ENCODE results near the gene ZNF236. TPM values are rescaled to one million over a fixed set of nuclear protein-coding genes. Genes with fewer than 3 reads are reported as not detected.

ZNF236 gene
- total RNA-seq, 6 donors from 2014 or later, result 9.0 to 27.2 (median 14.8) TPM

DNA sequence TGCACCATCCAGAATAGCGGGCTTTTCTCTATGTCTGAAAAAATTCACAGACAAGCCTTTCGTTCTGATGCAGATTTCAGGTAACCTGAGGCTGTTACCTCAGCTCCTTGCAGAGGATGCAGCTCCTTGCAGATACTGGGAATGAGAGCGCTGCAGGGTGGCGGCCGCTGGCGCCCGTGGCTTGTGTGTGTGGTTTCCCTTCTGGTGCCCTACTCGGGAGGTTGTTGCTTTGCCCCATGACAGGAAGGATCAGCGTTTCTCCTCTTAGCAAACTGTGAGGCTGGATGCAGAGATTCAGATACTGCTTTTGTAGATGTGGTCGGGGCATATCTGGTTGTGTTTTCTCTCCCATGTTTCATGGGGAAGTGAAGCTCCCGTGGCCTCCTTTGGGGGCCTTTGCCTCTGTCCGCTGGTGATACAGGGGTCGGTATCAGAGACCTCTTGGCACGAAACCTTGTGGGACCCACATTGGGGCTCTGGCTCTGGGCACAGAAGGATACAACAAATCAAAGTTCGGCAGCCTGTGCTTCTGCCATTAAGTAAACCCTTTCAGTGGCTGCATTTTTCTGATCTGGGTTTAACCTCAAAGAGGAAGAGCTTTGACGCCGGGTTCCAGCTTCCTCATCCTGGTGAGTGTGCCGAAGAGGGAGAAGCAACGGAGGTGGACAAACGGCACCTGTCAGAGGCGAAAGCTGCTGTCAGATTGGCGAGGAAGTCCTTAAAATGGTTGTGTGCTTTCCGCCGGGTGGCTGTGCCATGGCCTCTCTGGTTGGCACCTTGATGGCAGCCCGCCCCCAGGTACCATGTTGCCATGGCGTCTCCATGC is 182.4 kb downstream of the ZNF236 start:
- Histone ChIP-seq H3K27ac (peak overlapping the region in 3 of 4 donors; percentile 23 to 68 (median 54)), H3K4me3 (peak overlapping the region in 1 of 4 donors; percentile 4), H3K9me3 (no peaks in the 10 kb centered on the region), H3K36me3 (peaks cover 0 to 10% (median 5%) of the 10 kb centered on the region in 4 donors), H3K4me1 (peaks cover 3 to 30% (median 13%) of the 10 kb centered on the region in 4 donors), H3K27me3 (no peaks in the 10 kb centered on the region)
- TF ChIP-seq POLR2AphosphoS5 (IDR thresholded peaks at IDR 0.05) (no peak), POLR2A (IDR thresholded peaks at IDR 0.05) (peak in 1 of 4 donors; percentile 36), EP300 (IDR thresholded peaks at IDR 0.05) (no peak)
- 60 to 90% methylated on average over 19 to 25 of the region's 26 CpGs for WGBS, 2 donors
- ATAC-seq (ENCODE audit: low FRiP score in 2 of 2) (no peak), DNase-seq (peak in 1 of 2 donors; percentile 55)

GRCh38 chr18:77005651-77006195 is 183.4 kb downstream of the ZNF236 start:
- DNase-seq (no peak), ATAC-seq (ENCODE audit: low FRiP score in 2 of 2) (no peak)
- TF ChIP-seq POLR2AphosphoS5 (IDR thresholded peaks at IDR 0.05) (no peak), CTCF (IDR thresholded peaks at IDR 0.05) (no peak), EP300 (IDR thresholded peaks at IDR 0.05) (no peak), POLR2A (IDR thresholded peaks at IDR 0.05) (no peak)
- no peaks in the 10 kb centered on the region for H3K9me3 ChIP-seq
- H3K27me3 ChIP-seq, result no peaks in the 10 kb centered on the region
- H3K36me3 ChIP-seq, result peaks cover 0 to 14% (median 7%) of the 10 kb centered on the region in 4 donors
- peaks cover 2 to 24% (median 11%) of the 10 kb centered on the region in 4 donors for H3K4me1 ChIP-seq
- peak overlapping the region in 3 of 4 donors; percentile 35 to 68 (median 54) for H3K27ac ChIP-seq
- WGBS, 2 donors, result 86 to 91% methylated on average over 10 to 11 of the region's 11 CpGs
- no peak overlapping the region for H3K4me3 ChIP-seq

GRCh38 chr18:77006305-77007175 is 184.2 kb downstream of the ZNF236 start:
- H3K4me1 ChIP-seq, result peaks cover 0 to 21% (median 10%) of the 10 kb centered on the region in 4 donors
- ATAC-seq (ENCODE audit: low FRiP score in 2 of 2) (peak; percentile 62 to 67), DNase-seq (no peak)
- no peaks in the 10 kb centered on the region for H3K9me3 ChIP-seq
- H3K36me3 ChIP-seq, result peaks cover 0 to 22% (median 8%) of the 10 kb centered on the region in 4 donors
- TF ChIP-seq EP300 (IDR thresholded peaks at IDR 0.05) (no peak), POLR2A (IDR thresholded peaks at IDR 0.05) (peak in 1 of 4 donors; percentile 55)
- H3K27me3 ChIP-seq, result no peaks in the 10 kb centered on the region
- WGBS, 2 donors, result 64 to 75% methylated on average over 22 to 29 of the region's 29 CpGs
- peak overlapping the region in 3 of 4 donors; percentile 24 to 68 (median 35) for H3K27ac ChIP-seq
- H3K4me3 ChIP-seq, result no peak overlapping the region

DNA sequence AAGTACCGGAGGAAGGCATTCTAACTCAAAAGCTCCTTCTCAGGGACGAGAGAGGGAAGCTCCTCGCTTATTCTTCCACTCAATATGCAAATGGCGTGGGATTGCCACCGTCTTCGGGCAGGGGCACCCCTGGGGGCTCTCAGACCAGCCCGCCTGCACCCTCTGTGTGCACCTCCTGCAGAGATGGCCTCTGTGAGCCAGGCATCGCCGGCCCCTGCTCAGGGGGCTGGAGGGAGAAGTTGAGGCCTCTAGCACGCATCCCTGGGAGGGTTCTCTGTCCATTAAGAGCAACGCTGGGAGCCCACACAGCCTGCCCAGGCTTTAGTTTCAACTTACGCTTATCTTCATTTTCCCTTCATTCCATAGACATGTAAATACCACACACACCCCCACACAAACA is 184.9 kb downstream of the ZNF236 start:
- no peaks in the 10 kb centered on the region for H3K27me3 ChIP-seq
- no peak for TF ChIP-seq EP300 (IDR thresholded peaks at IDR 0.05)
- no peak for TF ChIP-seq POLR2AphosphoS5 (IDR thresholded peaks at IDR 0.05)
- no peak for TF ChIP-seq CTCF (IDR thresholded peaks at IDR 0.05)
- no peak for TF ChIP-seq POLR2A (IDR thresholded peaks at IDR 0.05)
- H3K36me3 ChIP-seq, result peaks cover 0 to 22% (median 8%) of the 10 kb centered on the region in 4 donors
- ATAC-seq (ENCODE audit: low FRiP score in 2 of 2) (no peak), DNase-seq (no peak)
- 75 to 82% methylated on average over 12 of the region's 12 CpGs for WGBS, 2 donors
- H3K27ac ChIP-seq, result peak overlapping the region in 3 of 4 donors; percentile 24 to 68 (median 35)
- peaks cover 0 to 21% (median 10%) of the 10 kb centered on the region in 4 donors for H3K4me1 ChIP-seq
- H3K4me3 ChIP-seq, result no peak overlapping the region
- no peaks in the 10 kb centered on the region for H3K9me3 ChIP-seq

GRCh38 chr18:77008006-77008405 is 185.6 kb downstream of the ZNF236 start:
- Histone ChIP-seq H3K27me3 (no peaks in the 10 kb centered on the region), H3K36me3 (peaks cover 0 to 22% (median 8%) of the 10 kb centered on the region in 4 donors), H3K27ac (no peak overlapping the region), H3K4me3 (no peak overlapping the region), H3K9me3 (no peaks in the 10 kb centered on the region), H3K4me1 (peaks cover 0 to 24% (median 15%) of the 10 kb centered on the region in 4 donors)
- WGBS, 2 donors, result 88 to 97% methylated on average over 11 to 13 of the region's 13 CpGs
- DNase-seq (no peak), ATAC-seq (ENCODE audit: low FRiP score in 2 of 2) (no peak)
- no peak for TF ChIP-seq POLR2AphosphoS5 (IDR thresholded peaks at IDR 0.05)
